Heart left ventricle (tissue), 16 donors: Measurements from ENCODE around the gene MYBBP1A. TPM values are rescaled to one million over a fixed set of nuclear protein-coding genes. Genes with fewer than 3 reads are reported as not detected.
A peak's percentile ranks its signal among the peaks of the same experiment; 100 is the strongest.

Experiments
- ATAC-seq, 4 donors: fragments of 200-7000 bp; cut with Tn5 transposase; one replicate each; pipeline ENCODE4 v1.9.1; 2020 to 2022; ENCODE audit warnings: moderate library complexity in 4 of 4, mild to moderate bottlenecking in 3 of 4, moderate number of reproducible peaks in 1 of 4
- DNase-seq, 5 donors: peaks; one replicate each; pipeline ENCODE4 v3.0.0-alpha.2; 2020
- H3K27ac ChIP-seq, 12 donors: fragments of 200-600 bp; sonication (generic) in 4 of 12; one replicate each; pipeline versions ENCODE4 v1.5.0 to v1.8.0; 2016 to 2022; ENCODE audit warnings: mild to moderate bottlenecking in 2 of 12
- H3K27me3 ChIP-seq, 9 donors: fragments of 200-600 bp; sonication (generic) in 2 of 9; one replicate each; pipeline versions ENCODE4 v1.5.1 to v1.8.0; 2016 to 2022; ENCODE audit warnings: mild to moderate bottlenecking in 3 of 9
- H3K36me3 ChIP-seq, 9 donors: fragments of 200-600 bp; sonication (generic) in 2 of 9; one replicate each; pipeline versions ENCODE4 v1.5.0 to v1.8.0; 2018 to 2022; ENCODE audit warnings: mild to moderate bottlenecking in 2 of 9
- H3K4me1 ChIP-seq, 12 donors: fragments of 200-600 bp; sonication (generic) in 4 of 12; one replicate each; pipeline versions ENCODE4 v1.5.0 to v1.8.0; 2016 to 2022; ENCODE audit warnings: mild to moderate bottlenecking in 3 of 12
- H3K4me3 ChIP-seq, 12 donors: fragments of 200-600 bp; sonication (generic) in 4 of 12; one replicate each; pipeline versions ENCODE4 v1.5.0 to v1.8.0; 2017 to 2022; ENCODE audit warnings: mild to moderate bottlenecking in 9 of 12, moderate library complexity in 4 of 12
- H3K9me3 ChIP-seq, 12 donors: fragments of 200-600 bp; sonication (generic) in 4 of 12; one replicate each; pipeline versions ENCODE4 v1.5.0 to v1.8.0; 2016 to 2022; ENCODE audit warnings: mild to moderate bottlenecking in 1 of 12
- POLR2A ChIP-seq, 2 donors: fragments of 450-650 bp; IDR thresholded peaks; one replicate each; pipeline ENCODE4 v1.6.1; 2017; ENCODE audit warnings: antibody characterized with exemption in 2 of 2, mild to moderate bottlenecking in 2 of 2, moderate library complexity in 2 of 2
- WGBS, 4 donors: extraction: QIAGEN DNeasy Blood & Tissue Kit in 2 of 4; methylation state at CpG; one replicate each; pipeline versions ENCODE4 v1.1.5 to v1.1.7; 2013 to 2018; 5-methylcytosine and 5-hydroxymethylcytosine counted together
- intact Hi-C, 10 donors: fragments of 100-400 bp; cut with DNase I; formaldehyde crosslinking; loops; one replicate each; pipeline versions ENCODE4 v1.11.1 to v1.14.2; 2022
- polyA plus RNA-seq, 2 donors: library from polyadenylated mRNA; stranded (reverse); fragments of 200-250 nt; gene quantifications; one replicate each; pipeline ENCODE4 v1.2.3, GENCODE V29; 2013
- total RNA-seq, 9 donors: library from RNA; depleted of rRNA in 2 of 9; stranded (reverse); fragments of >200 nt in 2 of 9; fragmentation: NEBNext Ultra II Directional in 3 of 9; extraction: Animal tissue kit (Norgen Biotek cat#: 25700) in 3 of 9; gene quantifications; one replicate each; pipeline versions ENCODE4 v1.1.0 to v1.2.4, GENCODE V29; 2016 to 2023
- TF ChIP-seq, protein P1 (sequence below), 12 donors: fragments of 200-600 bp; sonication (generic) in 4 of 12; IDR thresholded peaks; one replicate each; pipeline versions ENCODE4 v1.5.0 to v1.8.0; 2018 to 2022; ENCODE audit warnings: antibody characterized with exemption in 12 of 12, mild to moderate bottlenecking in 5 of 12
- donor health status: ischemic (EF 13 %, LVEDD 7.1; RV severe dilation, severe dysfunction).
- donor health status: healthy with polysubstance abuse.
- donor health status: DM: no; HTN: yes; CAD: no.
- donor health status: DM: no; HTN: no; CAD: no.
- donor health status: ischemic (EF 25% LVEDD 6.9; RV normal size, moderate dysfunction).
- donor health status: ischemic (EF 25% LVEDD 5.7; RV mildly dilated, moderate dysfunction).
- donor health status: healthy.
- donor health status: DM: yes; HTN: yes; CAD: no.
- donor health status: ischemic (EF 35%, LVEDD 5.7; RV mildly dilated, moderate dysfunction).
- donor health status: nonischemic (EF 11% LVEDD 7.7; RV severe dilation, severe dysfunction).
- donor health status: DM: yes; HTN: yes; CAD: no.
- donor health status: PGD.
- donor health status: ischemic (EF 29% LVEDD 5.4; RV normal size, mild dysfunction).
- donor health status: nonischemic (EF 23%, LVEDD 6.1; RV moderate dilation, normal function).

The MYBBP1A gene
- total and polyA plus RNA-seq, 11 donors: 15.5 to 34.8 (median 24.4) TPM

DNA sequence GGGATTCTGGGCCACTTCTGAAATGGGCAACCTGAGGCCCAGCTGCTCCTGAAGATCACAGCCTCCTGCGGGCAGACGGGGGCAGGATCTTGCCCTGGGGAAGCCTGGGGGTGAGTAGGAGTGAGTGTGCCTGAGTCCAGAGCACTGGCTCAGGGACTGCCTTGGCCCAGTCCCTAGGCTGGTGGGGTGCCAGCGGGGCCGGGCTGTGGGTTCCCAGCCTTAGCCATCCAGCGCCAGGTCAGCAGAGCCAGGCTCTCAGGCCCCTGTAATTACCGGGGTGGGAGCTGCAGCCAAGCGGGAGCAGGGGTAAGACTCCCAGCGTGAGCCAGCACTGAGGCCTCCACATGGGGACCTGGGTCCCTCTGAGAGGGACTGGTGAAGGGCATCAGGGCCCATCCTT lies 48.3 kb downstream of the MYBBP1A start:
- WGBS, 4 donors: 52 to 78% (median 73%) methylated on average over 7 to 8 of the region's 8 CpGs
- no peak for TF ChIP-seq POLR2A (IDR thresholded peaks at IDR 0.05)
- TF ChIP-seq, protein P1, sequence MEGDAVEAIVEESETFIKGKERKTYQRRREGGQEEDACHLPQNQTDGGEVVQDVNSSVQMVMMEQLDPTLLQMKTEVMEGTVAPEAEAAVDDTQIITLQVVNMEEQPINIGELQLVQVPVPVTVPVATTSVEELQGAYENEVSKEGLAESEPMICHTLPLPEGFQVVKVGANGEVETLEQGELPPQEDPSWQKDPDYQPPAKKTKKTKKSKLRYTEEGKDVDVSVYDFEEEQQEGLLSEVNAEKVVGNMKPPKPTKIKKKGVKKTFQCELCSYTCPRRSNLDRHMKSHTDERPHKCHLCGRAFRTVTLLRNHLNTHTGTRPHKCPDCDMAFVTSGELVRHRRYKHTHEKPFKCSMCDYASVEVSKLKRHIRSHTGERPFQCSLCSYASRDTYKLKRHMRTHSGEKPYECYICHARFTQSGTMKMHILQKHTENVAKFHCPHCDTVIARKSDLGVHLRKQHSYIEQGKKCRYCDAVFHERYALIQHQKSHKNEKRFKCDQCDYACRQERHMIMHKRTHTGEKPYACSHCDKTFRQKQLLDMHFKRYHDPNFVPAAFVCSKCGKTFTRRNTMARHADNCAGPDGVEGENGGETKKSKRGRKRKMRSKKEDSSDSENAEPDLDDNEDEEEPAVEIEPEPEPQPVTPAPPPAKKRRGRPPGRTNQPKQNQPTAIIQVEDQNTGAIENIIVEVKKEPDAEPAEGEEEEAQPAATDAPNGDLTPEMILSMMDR (IDR thresholded peaks at IDR 0.05): no peak
- no peaks in the 10 kb centered on the region for H3K9me3 ChIP-seq
- ATAC-seq: peak; percentile 35 to 64 (median 57)
- no peak overlapping the region for H3K4me3 ChIP-seq
- H3K27me3 ChIP-seq: no peaks in the 10 kb centered on the region
- intact Hi-C loops: loop anchor here in 3 of 10 donors (10.0 kb wide), 1 partner anchor 82 kb away; no protein-coding TSS in a partner anchor
- peak in 1 of 5 donors; percentile 79 for DNase-seq
- peaks cover 5 to 94% (median 61%) of the 10 kb centered on the region in 12 donors for H3K4me1 ChIP-seq
- H3K27ac ChIP-seq: peak overlapping the region in 4 of 12 donors; percentile 8 to 41 (median 31)
- H3K36me3 ChIP-seq: no peaks in the 10 kb centered on the region

DNA sequence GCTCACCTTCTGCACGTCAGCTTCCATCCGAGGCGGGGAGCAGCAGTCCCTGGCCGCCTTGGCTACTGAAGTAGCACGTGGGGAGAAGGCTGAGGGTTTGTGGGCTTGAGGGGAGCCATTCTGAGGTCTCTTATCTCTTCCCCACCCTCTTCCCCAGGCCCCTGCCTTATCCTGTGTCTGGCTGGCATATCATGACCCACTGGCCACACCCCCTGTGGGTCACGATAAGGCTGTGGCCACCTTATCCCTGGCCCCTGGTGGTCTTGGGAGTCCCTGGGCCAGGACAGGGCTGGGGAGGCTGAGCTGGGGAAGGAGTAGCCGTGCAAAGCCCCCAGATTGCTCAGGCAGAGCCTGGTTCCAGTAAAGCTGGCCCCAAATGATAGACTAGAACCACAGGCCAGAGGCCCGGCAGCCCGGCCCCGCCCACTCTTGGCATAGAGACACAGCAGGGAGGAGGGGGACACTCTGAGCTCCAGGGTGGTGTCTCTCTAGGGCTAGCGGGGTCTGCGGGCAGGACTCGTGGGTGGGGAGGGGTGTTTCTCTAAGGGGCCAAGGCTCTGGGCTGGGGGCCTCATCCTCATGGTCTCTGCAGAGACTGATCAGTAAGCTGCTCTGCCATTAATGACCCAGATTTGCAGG lies 48.9 kb downstream of the MYBBP1A start:
- H3K36me3 ChIP-seq: no peaks in the 10 kb centered on the region
- TF ChIP-seq, protein P1 (IDR thresholded peaks at IDR 0.05): no peak
- TF ChIP-seq POLR2A (IDR thresholded peaks at IDR 0.05): no peak
- DNase-seq (no peak), ATAC-seq (no peak)
- peaks cover 0 to 4% (median 0%) of the 10 kb centered on the region in 9 donors for H3K27me3 ChIP-seq
- WGBS, 4 donors: 56 to 77% (median 63%) methylated on average over 10 to 13 of the region's 13 CpGs
- H3K9me3 ChIP-seq: no peaks in the 10 kb centered on the region
- intact Hi-C loops: loop anchor here in 3 of 10 donors (10.0 kb wide), 1 partner anchor 81 kb away; no protein-coding TSS in a partner anchor
- H3K4me1 ChIP-seq: peaks cover 5 to 94% (median 57%) of the 10 kb centered on the region in 12 donors
- peak overlapping the region in 5 of 12 donors; percentile 10 to 66 (median 39) for H3K27ac ChIP-seq
- no peak overlapping the region for H3K4me3 ChIP-seq

DNA sequence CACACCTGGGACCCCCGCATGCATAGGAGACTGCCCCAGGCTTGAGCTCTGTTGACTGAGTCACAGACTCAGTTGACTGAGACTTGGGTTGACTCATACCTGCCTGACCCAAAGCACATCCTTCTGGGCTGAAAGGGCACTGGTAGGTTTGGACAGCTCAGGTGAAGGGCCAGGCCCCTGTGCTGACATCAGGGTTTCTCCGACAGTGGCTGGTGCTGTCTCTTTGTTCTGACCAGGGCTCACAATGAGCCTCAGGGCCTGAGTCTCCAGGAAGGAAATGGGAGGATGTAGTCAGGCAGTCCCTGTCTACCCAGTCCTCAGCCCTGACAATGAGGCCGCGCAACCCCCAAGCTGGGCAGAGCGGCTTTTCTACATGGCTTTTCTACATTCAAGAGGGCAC lies 50.0 kb downstream of the MYBBP1A start:
- peaks cover 5 to 94% (median 55%) of the 10 kb centered on the region in 12 donors for H3K4me1 ChIP-seq
- ATAC-seq (peak in 2 of 4 donors; percentile 17 to 33), DNase-seq (no peak)
- no peaks in the 10 kb centered on the region for H3K36me3 ChIP-seq
- intact Hi-C loops: loop anchor here in 3 of 10 donors (10.0 kb wide), 1 partner anchor 80 kb away; no protein-coding TSS in a partner anchor
- H3K9me3 ChIP-seq: no peaks in the 10 kb centered on the region
- H3K27ac ChIP-seq: peak overlapping the region; percentile 3 to 66 (median 25)
- H3K27me3 ChIP-seq: peaks cover 0 to 15% (median 0%) of the 10 kb centered on the region in 9 donors
- WGBS, 4 donors: 74 to 83% (median 80%) methylated on average over 4 to 5 of the region's 5 CpGs
- TF ChIP-seq, protein P1 (IDR thresholded peaks at IDR 0.05): no peak
- TF ChIP-seq POLR2A (IDR thresholded peaks at IDR 0.05): no peak
- H3K4me3 ChIP-seq: no peak overlapping the region

DNA sequence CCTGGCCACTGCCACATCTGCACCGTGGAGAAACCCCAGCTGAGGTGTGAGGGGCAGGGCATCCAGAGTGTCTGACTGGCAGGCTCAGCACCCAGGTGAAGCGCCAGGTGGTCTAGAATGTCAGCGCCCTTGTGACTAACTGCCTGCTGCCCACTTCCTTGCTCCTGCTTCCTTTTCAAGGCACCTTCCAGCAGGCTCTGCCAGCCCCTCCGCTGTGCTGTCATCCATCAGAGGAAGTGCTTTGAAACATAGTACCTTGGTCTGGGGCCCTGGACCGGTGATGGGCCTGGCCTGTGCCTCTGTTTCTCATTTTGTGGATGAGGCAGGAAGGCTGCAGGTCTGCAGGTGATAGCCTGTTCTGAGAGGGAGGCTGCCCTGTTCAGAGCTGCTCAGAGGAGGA lies 51.0 kb downstream of the MYBBP1A start:
- DNase-seq (no peak), ATAC-seq (no peak)
- peaks cover 0 to 25% (median 0%) of the 10 kb centered on the region in 9 donors for H3K27me3 ChIP-seq
- WGBS, 4 donors: 62 to 75% (median 69%) methylated on average over 4 to 5 of the region's 5 CpGs
- H3K9me3 ChIP-seq: no peaks in the 10 kb centered on the region
- no peak overlapping the region for H3K4me3 ChIP-seq
- intact Hi-C loops: loop anchor here in 4 of 10 donors (5.0 to 10.0 kb wide), 3 partner anchors 33 to 82 kb away; no protein-coding TSS in a partner anchor
- TF ChIP-seq, protein P1 (IDR thresholded peaks at IDR 0.05): no peak
- no peak for TF ChIP-seq POLR2A (IDR thresholded peaks at IDR 0.05)
- peaks cover 5 to 94% (median 49%) of the 10 kb centered on the region in 12 donors for H3K4me1 ChIP-seq
- no peaks in the 10 kb centered on the region for H3K36me3 ChIP-seq
- H3K27ac ChIP-seq: peak overlapping the region in 7 of 12 donors; percentile 15 to 66 (median 46)
